ENCODE results near the gene ORMDL2.
"Not testable (repeated sequence)": the region's sequence is repeated elsewhere in the genome, so short reads cannot be mapped to it uniquely, and the experiment has no call there.

ORMDL2 gene

DNA sequence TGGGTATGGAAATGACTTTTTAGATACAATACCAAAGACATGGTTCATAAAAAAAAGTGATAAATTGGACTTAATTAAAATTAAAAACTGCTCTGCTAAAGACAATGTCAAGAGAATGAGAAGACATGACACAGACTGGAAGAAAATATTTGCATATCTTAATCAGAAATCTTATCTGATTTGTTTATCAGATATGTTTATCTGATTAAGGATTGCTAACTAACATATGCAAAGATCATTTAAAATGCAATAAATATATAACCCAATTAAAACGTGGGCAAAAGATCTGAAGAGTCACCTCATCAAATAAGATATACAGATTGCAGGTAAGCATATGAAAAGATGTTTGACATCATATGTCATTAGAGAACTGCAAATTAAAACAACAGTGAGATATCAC, 34.9 kb downstream of the ORMDL2 start:
- WGBS (ENCODE audit: insufficient coverage, insufficient read length), result no CpG with 5 or more reads among the region's 1 CpG
- Histone ChIP-seq H3K27me3 (ENCODE audit: control insufficient read depth, insufficient read depth, low read length) (no peaks in the 10 kb centered on the region), H3K4me3 (ENCODE audit: low read length) (no peak overlapping the region), H3K27ac (ENCODE audit: low read length) (no peak overlapping the region), H3K36me3 (ENCODE audit: control insufficient read depth, insufficient read depth, low read length) (no peaks in the 10 kb centered on the region), H3K9me3 (ENCODE audit: control insufficient read depth, insufficient read depth, low read length) (no peaks in the 10 kb centered on the region), H3K4me1 (ENCODE audit: control insufficient read depth, insufficient read depth, low read length) (peaks cover 2% of the 10 kb centered on the region; the same call in 1 of the 2 replicates)
- DNase-seq (ENCODE audit: low read depth, low spot score), result no peak

DNA sequence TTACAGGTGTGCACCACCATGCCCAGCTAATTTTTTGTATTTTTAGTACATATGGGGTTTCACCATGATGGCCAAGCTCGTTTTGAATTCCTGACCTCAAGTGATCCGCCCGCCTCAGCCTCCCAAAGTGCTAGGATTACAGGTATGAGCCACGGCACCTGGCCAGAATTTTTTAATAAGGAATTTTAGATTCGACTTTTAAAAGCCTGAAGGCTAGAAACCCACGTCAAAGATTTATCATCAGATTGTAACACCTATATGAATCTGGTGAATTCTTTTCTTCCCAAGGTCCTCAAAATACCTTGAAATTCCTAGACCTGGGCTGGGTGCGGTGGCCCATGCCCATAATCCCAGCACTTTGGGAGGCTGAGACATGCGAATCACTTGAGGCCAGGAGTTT, 43.6 kb downstream of the ORMDL2 start:
- H3K4me1 ChIP-seq (ENCODE audit: control insufficient read depth, insufficient read depth, low read length), result no peaks in the 10 kb centered on the region
- no peaks in the 10 kb centered on the region for H3K36me3 ChIP-seq (ENCODE audit: control insufficient read depth, insufficient read depth, low read length)
- H3K4me3 ChIP-seq (ENCODE audit: low read length), result no peak overlapping the region
- H3K27me3 ChIP-seq (ENCODE audit: control insufficient read depth, insufficient read depth, low read length), result no peaks in the 10 kb centered on the region
- no peak for DNase-seq (ENCODE audit: low read depth, low spot score)
- H3K9me3 ChIP-seq (ENCODE audit: control insufficient read depth, insufficient read depth, low read length), result no peaks in the 10 kb centered on the region
- WGBS (ENCODE audit: insufficient coverage, insufficient read length), result no CpG with 5 or more reads among the region's 8 CpGs
- H3K27ac ChIP-seq (ENCODE audit: low read length), result no peak overlapping the region

DNA sequence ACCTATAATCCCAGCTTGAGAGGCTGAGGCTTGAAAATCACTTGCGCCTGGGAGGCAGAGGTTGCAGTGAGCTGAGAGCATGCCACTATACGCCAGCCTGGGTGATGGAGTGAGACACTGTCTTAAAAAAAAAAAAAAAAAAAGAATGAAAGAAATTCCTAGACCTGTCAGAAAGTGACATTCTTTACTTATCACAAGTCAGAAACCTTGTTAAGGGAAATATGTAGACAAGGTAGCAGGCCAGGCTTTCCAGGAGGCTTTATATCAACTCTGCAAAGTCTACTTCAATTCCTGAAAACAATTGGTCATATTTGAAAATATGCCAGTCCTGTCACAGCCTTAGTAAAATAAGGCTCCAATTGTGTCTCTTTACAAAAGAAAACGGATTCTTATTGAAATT, 44.0 kb downstream of the ORMDL2 start:
- no peak overlapping the region for H3K4me3 ChIP-seq (ENCODE audit: low read length)
- no peak overlapping the region for H3K27ac ChIP-seq (ENCODE audit: low read length)
- H3K36me3 ChIP-seq (ENCODE audit: control insufficient read depth, insufficient read depth, low read length), result no peaks in the 10 kb centered on the region
- H3K4me1 ChIP-seq (ENCODE audit: control insufficient read depth, insufficient read depth, low read length), result no peaks in the 10 kb centered on the region
- no peaks in the 10 kb centered on the region for H3K9me3 ChIP-seq (ENCODE audit: control insufficient read depth, insufficient read depth, low read length)
- DNase-seq (ENCODE audit: low read depth, low spot score), result no peak
- H3K27me3 ChIP-seq (ENCODE audit: control insufficient read depth, insufficient read depth, low read length), result no peaks in the 10 kb centered on the region
- no CpG with 5 or more reads among the region's 3 CpGs for WGBS (ENCODE audit: insufficient coverage, insufficient read length)

DNA sequence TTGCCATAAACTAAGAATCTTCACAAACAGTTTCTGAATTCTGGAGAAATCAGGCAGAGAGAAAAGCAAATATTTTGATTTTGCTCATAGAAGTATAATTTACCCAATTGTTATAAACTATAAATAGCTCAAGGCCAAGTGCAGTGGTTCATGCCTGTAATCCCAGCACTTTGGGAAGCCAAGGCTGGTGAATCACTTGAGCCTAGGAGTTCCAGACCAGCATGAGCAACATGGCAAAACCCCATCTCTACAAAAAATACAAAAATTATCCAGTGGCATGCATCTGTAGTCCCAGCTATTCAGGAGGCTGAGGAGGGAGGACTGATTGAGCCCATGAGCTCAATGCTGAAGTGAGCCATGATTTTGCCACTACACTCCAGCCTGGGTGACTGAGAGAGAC, 44.4 kb downstream of the ORMDL2 start:
- Histone ChIP-seq H3K36me3 (ENCODE audit: control insufficient read depth, insufficient read depth, low read length) (no peaks in the 10 kb centered on the region), H3K27me3 (ENCODE audit: control insufficient read depth, insufficient read depth, low read length) (no peaks in the 10 kb centered on the region), H3K4me3 (ENCODE audit: low read length) (no peak overlapping the region), H3K9me3 (ENCODE audit: control insufficient read depth, insufficient read depth, low read length) (no peaks in the 10 kb centered on the region), H3K4me1 (ENCODE audit: control insufficient read depth, insufficient read depth, low read length) (no peaks in the 10 kb centered on the region), H3K27ac (ENCODE audit: low read length) (no peak overlapping the region)
- DNase-seq (ENCODE audit: low read depth, low spot score), result no peak

DNA sequence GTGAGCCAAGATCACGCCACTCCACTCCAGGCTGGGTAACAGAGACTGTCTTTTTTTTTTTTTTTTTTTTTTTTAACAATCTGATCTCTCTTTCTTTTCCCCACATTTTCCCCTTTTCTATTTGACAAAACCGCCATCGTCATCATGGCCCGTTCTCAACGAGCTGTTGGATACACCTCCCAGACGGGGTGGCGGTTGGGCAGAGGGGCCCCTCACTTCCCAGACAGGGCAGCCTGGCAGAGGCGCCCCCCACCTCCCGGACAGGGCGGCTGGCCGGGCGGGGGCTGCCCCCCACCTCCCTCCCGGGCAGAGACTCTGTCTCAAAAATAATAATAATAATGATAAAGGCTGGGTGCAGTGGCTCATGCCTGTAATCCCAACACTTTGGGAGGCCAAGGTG, 45.1 kb downstream of the ORMDL2 start:
- not testable (repeated sequence) for H3K9me3 ChIP-seq (ENCODE audit: control insufficient read depth, insufficient read depth, low read length); H3K36me3 ChIP-seq (ENCODE audit: control insufficient read depth, insufficient read depth, low read length); H3K4me3 ChIP-seq (ENCODE audit: low read length); DNase-seq (ENCODE audit: low read depth, low spot score); H3K4me1 ChIP-seq (ENCODE audit: control insufficient read depth, insufficient read depth, low read length); H3K27ac ChIP-seq (ENCODE audit: low read length); H3K27me3 ChIP-seq (ENCODE audit: control insufficient read depth, insufficient read depth, low read length)
- no CpG with 5 or more reads among the region's 13 CpGs for WGBS (ENCODE audit: insufficient coverage, insufficient read length)

DNA sequence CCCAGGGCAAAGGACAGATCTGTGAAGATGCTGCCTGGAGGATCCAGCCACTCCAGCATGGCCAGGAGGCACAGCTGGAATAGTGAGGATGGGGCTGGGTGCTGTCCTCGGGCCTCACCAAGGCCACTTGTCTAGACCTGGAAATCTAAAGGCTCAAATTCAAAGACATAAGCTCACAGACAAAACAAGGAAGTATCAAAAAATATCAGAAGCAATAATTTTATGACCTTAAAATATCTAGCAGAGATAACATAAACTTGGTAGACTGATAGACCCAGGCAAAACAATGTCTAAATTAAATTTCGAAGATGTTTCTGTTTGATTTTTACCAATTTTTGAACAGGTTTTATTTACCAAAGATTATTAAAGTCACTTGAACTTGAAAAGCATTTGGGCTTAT, 47.5 kb downstream of the ORMDL2 start:
- no CpG with 5 or more reads among the region's 2 CpGs for WGBS (ENCODE audit: insufficient coverage, insufficient read length)
- H3K4me3 ChIP-seq (ENCODE audit: low read length), result no peak overlapping the region

DNA sequence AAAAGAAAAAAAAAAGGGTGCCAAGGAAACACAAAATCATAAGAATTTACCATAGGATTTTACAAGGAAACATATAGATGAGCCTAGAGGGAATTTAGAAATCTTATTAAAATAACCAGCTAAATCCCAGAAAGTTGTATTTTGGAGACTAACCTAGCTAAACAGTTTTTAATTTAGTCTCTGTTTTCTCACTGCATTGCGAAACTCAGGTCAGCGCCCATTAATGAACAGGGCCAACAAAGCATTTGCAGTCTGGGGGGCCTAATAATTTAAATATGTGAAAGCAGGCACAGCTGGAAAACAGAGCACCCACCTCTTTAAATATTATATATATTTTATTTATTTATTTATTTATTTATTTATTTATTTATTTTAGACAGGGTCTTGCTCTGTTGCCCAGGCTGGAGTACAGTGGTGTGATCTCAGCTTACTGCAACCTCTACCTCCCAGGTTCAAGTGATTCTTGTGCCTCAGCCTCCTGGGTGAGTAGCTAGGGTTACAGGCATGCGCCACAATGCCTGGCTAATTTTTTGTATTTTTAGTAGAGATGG, 48.7 kb downstream of the ORMDL2 start:
- H3K27me3 ChIP-seq (ENCODE audit: control insufficient read depth, insufficient read depth, low read length); DNase-seq (ENCODE audit: low read depth, low spot score); H3K27ac ChIP-seq (ENCODE audit: low read length); H3K9me3 ChIP-seq (ENCODE audit: control insufficient read depth, insufficient read depth, low read length); H3K4me1 ChIP-seq (ENCODE audit: control insufficient read depth, insufficient read depth, low read length); H3K4me3 ChIP-seq (ENCODE audit: low read length); H3K36me3 ChIP-seq (ENCODE audit: control insufficient read depth, insufficient read depth, low read length): not testable (repeated sequence)
- WGBS (ENCODE audit: insufficient coverage, insufficient read length), result no CpG with 5 or more reads among the region's 3 CpGs

More for the DNA sequence above, 47.5 kb downstream of the ORMDL2 start:
- H3K9me3 ChIP-seq (ENCODE audit: control insufficient read depth, insufficient read depth, low read length), result no peaks in the 10 kb centered on the region
- no peak for DNase-seq (ENCODE audit: low read depth, low spot score)
- no peak overlapping the region for H3K27ac ChIP-seq (ENCODE audit: low read length)
- H3K36me3 ChIP-seq (ENCODE audit: control insufficient read depth, insufficient read depth, low read length), result no peaks in the 10 kb centered on the region
- H3K4me1 ChIP-seq (ENCODE audit: control insufficient read depth, insufficient read depth, low read length), result no peaks in the 10 kb centered on the region
- H3K27me3 ChIP-seq (ENCODE audit: control insufficient read depth, insufficient read depth, low read length), result no peaks in the 10 kb centered on the region

All from iPS DF 6.9 (cell line).